Activated CD8-positive, alpha-beta memory T cell treated with anti-CD3 and anti-CD28 coated beads for 36 hours (primary cell): ENCODE results near the gene MAB21L2. TPM values are rescaled to one million over a fixed set of nuclear protein-coding genes. Genes with fewer than 3 reads are reported as not detected.

Experiments
- CTCF ChIA-PET: fragments of 350-600 bp; sonication (Branson Sonifier 250); formaldehyde crosslinking; loops from one replicate; lab custom pipeline; 2021; ENCODE audit warnings: antibody characterized with exemption; lab: Charles Lee
- POLR2A ChIA-PET: fragments of 350-600 bp; sonication (Branson Sonifier 250); formaldehyde crosslinking; loops from one replicate; lab custom pipeline; 2021; ENCODE audit warnings: antibody characterized with exemption; lab: Charles Lee
- total RNA-seq, 2 experiments: library from RNA; stranded (reverse); gene quantifications; one replicate each; pipeline ENCODE4 v1.2.3, GENCODE V29; 2021

The MAB21L2 gene
- total RNA-seq, 2 experiments from 2014 or later = not detected

GRCh38 chr4:150572704-150573504 is 9.0 kb upstream of the MAB21L2 start:
- CTCF ChIA-PET = no interaction called here

DNA sequence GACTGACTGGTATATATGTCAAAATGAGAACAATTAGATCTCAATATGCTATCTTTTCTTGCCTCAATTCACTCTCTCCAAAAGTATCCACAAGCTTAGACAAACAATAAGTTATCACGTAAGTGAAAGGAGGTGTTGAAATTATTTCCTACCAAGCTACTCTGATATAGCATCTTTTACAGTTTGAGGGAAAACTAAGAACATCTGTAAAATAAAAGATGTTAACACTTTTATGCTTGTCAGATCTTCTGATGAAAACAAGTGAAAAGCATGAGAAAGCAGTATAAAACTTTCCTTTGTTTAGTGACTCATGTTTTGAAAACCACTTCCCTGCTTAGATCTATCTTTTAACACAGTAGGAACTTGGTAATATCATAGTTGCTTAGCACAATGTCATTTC is 8.4 kb upstream of the MAB21L2 start:
- POLR2A ChIA-PET = no interaction called here
- CTCF ChIA-PET = no interaction called here

More at GRCh38 chr4:150572704-150573504, 9.0 kb upstream of the MAB21L2 start:
- POLR2A ChIA-PET = no interaction called here

DNA sequence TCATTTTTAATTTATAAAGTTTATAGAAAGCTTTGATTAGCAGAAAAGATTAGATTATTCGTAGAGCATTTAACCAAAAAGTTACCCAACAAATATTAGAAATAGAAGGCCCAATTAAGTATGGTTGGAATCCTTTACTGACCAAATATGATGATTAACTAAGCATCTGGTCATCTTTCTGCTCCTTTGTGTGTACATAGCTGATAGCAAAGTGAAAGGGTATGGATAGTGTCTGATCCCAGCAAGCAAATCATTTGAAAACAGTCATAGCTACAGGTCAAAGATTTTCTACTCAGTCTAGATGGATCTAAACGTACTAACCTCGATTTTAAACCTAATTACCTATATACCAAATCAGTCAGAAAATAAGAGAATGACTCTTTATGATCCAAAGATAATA is 7.3 kb upstream of the MAB21L2 start:
- CTCF ChIA-PET = interaction anchor here (0.6 kb wide), 1 partner anchor 483 kb away, joined by 3 read pairs; no protein-coding TSS in a partner anchor
- POLR2A ChIA-PET = no interaction called here

- ChIA-PET CTCF (no interaction called here), POLR2A (no interaction called here)
These were observed 4.2 kb upstream of the MAB21L2 start for GRCh38 chr4:150577796-150578195.

GRCh38 chr4:150578745-150579501 is 3.0 kb upstream of the MAB21L2 start:
- POLR2A ChIA-PET = interaction anchor here (0.6 kb wide), 1 partner anchor 298 kb away, joined by 8 read pairs; no protein-coding TSS in a partner anchor

GRCh38 chr4:150579551-150580234 is 2.3 kb upstream of the MAB21L2 start:
- ChIA-PET CTCF (no interaction called here), POLR2A (interaction anchor here (0.6 kb wide), 2 partner anchors 297 to 702 kb away, joined by 3 to 8 read pairs; no protein-coding TSS in a partner anchor)

More at GRCh38 chr4:150578745-150579501, 3.0 kb upstream of the MAB21L2 start:
- CTCF ChIA-PET = interaction anchor here (0.7 kb wide), 1 partner anchor 59 kb away, joined by 3 read pairs; no protein-coding TSS in a partner anchor

GRCh38 chr4:150580306-150580705 is 1.6 kb upstream of the MAB21L2 start:
- CTCF ChIA-PET = no interaction called here

DNA sequence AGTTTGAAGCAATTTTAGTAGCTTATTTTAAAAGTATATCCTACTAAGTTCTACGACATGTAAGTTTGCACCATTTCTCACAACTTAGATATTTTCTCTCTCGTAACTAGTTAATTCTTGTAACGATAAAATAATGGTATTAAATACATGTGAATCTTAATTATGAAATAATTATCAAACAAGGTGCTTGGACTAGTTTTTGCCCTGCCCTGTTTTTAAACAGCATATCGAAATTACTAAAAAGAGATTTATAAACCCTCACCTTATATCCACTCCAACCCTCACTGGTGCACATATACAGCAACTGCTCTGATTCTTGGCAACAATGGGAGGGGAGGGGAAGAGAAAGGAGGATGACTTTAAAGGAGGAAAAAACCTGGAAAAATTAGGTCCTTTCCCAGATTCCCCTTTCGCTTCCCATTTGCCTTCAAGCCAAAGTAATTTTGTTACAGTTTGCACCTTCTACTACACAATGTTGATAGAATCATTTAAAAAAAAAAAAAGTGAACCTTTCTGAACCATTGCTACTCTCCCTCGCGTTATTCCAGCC is 820 bp upstream of the MAB21L2 start:
- ChIA-PET CTCF (no interaction called here), POLR2A (no interaction called here)

More at GRCh38 chr4:150580306-150580705, 1.6 kb upstream of the MAB21L2 start:
- POLR2A ChIA-PET = interaction anchor here (0.6 kb wide), 1 partner anchor 703 kb away, joined by 3 read pairs; no protein-coding TSS in a partner anchor

DNA sequence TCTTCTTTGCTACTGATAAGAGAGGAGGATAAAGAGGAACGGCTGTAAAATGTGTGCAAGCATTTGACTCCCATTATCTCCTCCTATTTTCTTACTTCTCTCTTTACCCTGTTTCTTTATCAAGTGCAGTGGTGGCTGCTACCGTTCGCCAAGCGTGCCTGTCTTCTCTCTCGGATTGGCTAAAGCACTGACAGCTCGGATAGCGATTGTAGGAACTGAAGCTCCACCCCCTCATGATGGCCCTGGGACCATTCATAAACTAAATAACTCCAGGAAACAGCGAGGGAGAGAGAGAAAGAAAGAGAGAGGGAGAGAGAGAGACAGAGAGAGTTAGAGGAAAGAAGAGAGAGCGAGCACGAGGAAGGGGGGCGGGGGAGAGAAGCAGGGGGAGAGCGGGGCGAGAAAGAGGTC is 305 bp upstream of the MAB21L2 start:
- ChIA-PET CTCF (no interaction called here), POLR2A (no interaction called here)

DNA sequence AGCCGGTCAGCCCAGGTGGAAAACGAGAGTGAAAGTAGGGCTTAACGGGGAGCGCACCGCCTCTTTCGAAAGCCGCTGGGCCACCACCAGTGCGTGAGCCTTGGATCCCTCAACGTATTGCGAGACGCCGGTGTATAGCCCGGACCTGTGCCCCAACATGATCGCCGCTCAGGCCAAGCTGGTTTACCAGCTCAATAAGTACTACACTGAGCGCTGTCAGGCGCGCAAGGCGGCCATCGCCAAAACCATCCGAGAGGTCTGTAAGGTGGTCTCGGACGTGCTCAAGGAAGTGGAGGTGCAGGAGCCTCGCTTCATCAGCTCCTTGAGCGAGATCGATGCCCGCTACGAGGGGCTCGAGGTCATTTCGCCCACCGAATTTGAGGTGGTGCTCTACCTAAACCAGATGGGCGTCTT is 929 bp downstream of the MAB21L2 start:
- POLR2A ChIA-PET = no interaction called here
- CTCF ChIA-PET = no interaction called here

DNA sequence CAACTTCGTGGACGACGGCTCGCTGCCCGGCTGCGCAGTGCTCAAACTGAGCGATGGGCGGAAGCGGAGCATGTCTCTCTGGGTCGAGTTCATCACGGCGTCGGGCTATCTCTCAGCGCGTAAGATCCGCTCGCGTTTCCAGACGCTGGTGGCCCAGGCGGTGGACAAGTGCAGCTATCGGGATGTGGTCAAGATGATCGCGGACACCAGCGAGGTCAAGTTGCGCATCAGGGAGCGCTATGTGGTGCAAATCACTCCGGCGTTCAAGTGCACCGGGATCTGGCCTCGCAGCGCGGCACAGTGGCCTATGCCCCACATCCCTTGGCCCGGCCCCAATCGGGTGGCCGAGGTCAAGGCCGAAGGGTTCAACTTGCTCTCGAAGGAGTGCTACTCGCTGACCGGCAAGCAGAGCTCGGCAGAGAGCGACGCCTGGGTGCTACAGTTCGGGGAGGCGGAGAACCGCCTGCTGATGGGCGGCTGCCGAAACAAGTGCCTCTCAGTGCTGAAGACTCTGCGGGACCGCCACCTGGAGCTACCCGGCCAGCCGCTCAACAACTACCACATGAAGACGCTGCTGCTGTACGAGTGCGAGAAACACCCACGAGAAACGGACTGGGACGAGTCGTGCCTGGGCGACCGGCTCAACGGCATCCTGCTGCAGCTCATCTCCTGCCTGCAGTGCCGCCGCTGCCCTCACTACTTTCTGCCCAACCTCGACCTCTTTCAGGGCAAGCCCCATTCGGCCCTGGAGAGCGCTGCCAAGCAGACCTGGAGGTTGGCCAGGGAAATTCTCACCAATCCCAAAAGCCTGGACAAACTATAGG is 1.5 kb downstream of the MAB21L2 start:
- CTCF ChIA-PET = interaction anchor here (0.6 kb wide), 1 partner anchor 9 kb away, joined by 3 read pairs; no protein-coding TSS in a partner anchor

GRCh38 chr4:150584111-150584915 is 2.4 kb downstream of the MAB21L2 start:
- ChIA-PET CTCF (interaction anchor here (0.6 kb wide), 1 partner anchor 8 kb away, joined by 3 read pairs; no protein-coding TSS in a partner anchor), POLR2A (no interaction called here)

More for the DNA sequence above, 1.5 kb downstream of the MAB21L2 start:
- POLR2A ChIA-PET = no interaction called here

DNA sequence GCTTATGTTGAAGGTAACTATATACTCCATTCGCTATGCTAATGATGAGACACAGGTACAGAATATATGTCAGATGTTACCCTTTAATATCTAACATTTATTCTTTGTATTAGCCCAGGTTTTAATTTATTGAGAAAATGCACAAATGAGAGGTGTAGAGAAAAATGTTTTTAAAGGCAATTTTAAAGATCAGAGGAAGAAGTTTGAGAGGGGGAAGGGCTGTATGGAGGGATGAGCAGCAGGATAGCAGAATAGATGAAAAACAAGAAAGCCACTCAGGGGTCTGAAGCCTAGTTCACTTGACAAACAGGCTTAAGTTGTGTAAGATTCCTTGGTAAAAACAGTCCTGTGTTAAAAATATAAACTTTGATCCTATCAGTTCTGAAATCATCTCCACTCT is 3.7 kb downstream of the MAB21L2 start:
- ChIA-PET POLR2A (no interaction called here), CTCF (no interaction called here)

- POLR2A ChIA-PET = no interaction called here
- CTCF ChIA-PET = no interaction called here
These were observed 4.3 kb downstream of the MAB21L2 start for GRCh38 chr4:150586162-150586810.

DNA sequence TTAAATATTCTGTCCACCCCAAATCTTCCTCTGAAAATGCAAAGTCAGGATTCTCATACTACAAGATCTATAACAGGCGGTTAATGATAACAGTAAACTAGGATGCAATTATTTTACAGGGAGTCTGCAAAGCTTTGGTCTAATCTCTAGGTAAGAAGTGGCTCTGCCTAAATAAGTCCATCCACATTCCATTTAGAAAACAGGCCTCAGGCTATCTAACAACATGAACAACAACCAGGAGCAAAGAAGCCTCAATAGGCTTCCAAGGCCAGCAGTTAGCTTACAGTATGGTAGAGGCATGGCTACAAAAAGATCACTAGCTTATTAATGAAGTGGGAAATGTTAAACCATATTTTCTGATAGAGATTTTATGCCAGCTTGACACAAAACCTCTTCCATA is 6.4 kb downstream of the MAB21L2 start:
- CTCF ChIA-PET = interaction anchor here (0.6 kb wide), 1 partner anchor 288 kb away, joined by 3 read pairs; no protein-coding TSS in a partner anchor
- POLR2A ChIA-PET = no interaction called here

DNA sequence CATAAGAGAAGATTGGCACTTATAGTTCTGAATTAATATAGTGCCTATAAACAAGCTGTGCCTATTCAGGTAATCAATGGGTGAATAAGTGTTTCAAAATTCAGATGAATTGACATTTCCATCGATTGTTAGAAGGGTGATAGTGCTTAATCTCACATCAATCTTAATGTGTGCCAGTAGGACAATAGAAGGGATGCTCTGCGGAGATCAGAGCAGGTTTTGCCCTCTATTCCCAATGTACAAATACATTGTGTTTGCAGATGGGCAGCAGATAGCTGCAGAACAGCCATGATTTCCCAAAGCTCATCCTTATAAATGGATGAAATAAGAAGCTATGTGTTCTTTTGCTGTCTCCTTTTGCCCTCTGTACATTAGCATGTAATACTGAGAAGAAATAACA is 7.2 kb downstream of the MAB21L2 start:
- CTCF ChIA-PET = no interaction called here
- POLR2A ChIA-PET = no interaction called here

DNA sequence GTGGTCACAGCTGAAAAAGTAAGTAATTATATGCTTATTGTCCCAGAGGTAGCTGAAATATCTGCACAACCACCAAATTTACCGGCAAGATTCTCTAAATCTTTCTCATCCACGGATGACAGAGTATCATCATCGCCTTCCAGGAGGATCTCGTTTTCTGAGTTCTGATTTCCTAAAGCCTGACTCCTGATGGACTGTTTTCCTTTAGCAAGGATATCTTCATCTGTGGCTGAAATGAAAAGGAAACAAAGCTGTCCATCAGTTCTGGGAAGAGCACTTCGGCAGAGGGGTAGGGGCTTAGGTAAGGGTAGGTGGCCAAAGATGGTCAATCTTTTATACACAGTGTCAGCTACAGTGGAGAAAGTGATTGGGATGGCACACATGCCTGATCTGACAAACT is 8.7 kb downstream of the MAB21L2 start:
- CTCF ChIA-PET = no interaction called here
- POLR2A ChIA-PET = no interaction called here
